ENCODE measurements around the gene DGKZ. TPM values are rescaled to one million over a fixed set of nuclear protein-coding genes. Genes with fewer than 3 reads are reported as not detected.

The DGKZ gene
- total and polyA plus RNA-seq, 2 of the 13 experiments (the other 11 are each of a cell fraction or from before 2014, with no cell fraction given): 15.8 to 20.7 TPM

- H3K4me2 ChIP-seq (ENCODE audit: low read depth, low read length): no peak overlapping the region
- FAIRE-seq: no peak
- H3K4me3 ChIP-seq (replicated peaks in 1 of 3; ENCODE audit: insufficient read depth in 1 of 3, low read depth in 2 of 3, low read length in 3 of 3): no peak overlapping the region
- H3K27ac ChIP-seq (ENCODE audit: extremely low read length, insufficient read depth, low read length): no peak overlapping the region
- H2AFZ ChIP-seq (ENCODE audit: low read length): no peak overlapping the region
- H4K20me1 ChIP-seq (ENCODE audit: insufficient read depth, low read length): no peaks in the 10 kb centered on the region
- no peak overlapping the region for H3K9ac ChIP-seq (ENCODE audit: insufficient read depth, low read depth, low read length)
- CTCF ChIA-PET (ENCODE audit: low intra/inter-chr PET ratio, low total read pairs): no interaction called here
- in situ Hi-C loops (cut with HindIII; ENCODE audit: extremely low pct_ligation_motif_present, low pct_unique_long_range_greater_than_20kb) (no loop called here), intact Hi-C loops (cut with micrococcal nuclease; ENCODE audit: unreplicated experiment) (no loop called here)
- WGBS (ENCODE audit: low lambda C conversion rate): 39% methylated on average over 12 of the region's 13 CpGs
- BruUV-seq (replicated peaks): no TSS peak
- peaks cover 9% of the 10 kb centered on the region for H3K4me1 ChIP-seq (ENCODE audit: insufficient read depth, low read length)
- no peak for ATAC-seq
- no peak for DNase-seq (ENCODE audit: low spot score)
- H3K9me3 ChIP-seq (ENCODE audit: low read length): no peaks in the 10 kb centered on the region
- TF ChIP-seq IRF9 (CRISPR knock-in tag; IDR thresholded peaks at IDR 0.05; ENCODE audit: borderline replicate concordance) (no peak), ZBTB46 (CRISPR knock-in tag; IDR thresholded peaks at IDR 0.05; ENCODE audit: borderline replicate concordance) (no peak)
- no peaks in the 10 kb centered on the region for H3K36me3 ChIP-seq (replicated peaks in 1 of 2; ENCODE audit: control insufficient read depth in 1 of 2, insufficient read depth in 2 of 2, low read length in 2 of 2)
- H3K79me2 ChIP-seq (ENCODE audit: insufficient read depth, low read length): no peaks in the 10 kb centered on the region
- POLR2A ChIA-PET: no interaction called here
- peaks cover 11 to 78% of the 10 kb centered on the region in 2 experiments for H3K27me3 ChIP-seq (ENCODE audit: control insufficient read depth in 1 of 2, insufficient read depth in 2 of 2, low read length in 2 of 2)
These were observed 9.5 kb upstream of the DGKZ start for GRCh38 chr11:46337626-46338345.

- in situ Hi-C loops (cut with HindIII; ENCODE audit: extremely low pct_ligation_motif_present, low pct_unique_long_range_greater_than_20kb): no loop called here
- FAIRE-seq (no peak), ATAC-seq (no peak), DNase-seq (ENCODE audit: low spot score) (no peak)
- Histone ChIP-seq H2AFZ (ENCODE audit: low read length) (no peak overlapping the region), H3K36me3 (replicated peaks in 1 of 2; ENCODE audit: control insufficient read depth in 1 of 2, insufficient read depth in 2 of 2, low read length in 2 of 2) (no peaks in the 10 kb centered on the region), H3K79me2 (ENCODE audit: insufficient read depth, low read length) (no peaks in the 10 kb centered on the region), H3K4me2 (ENCODE audit: low read depth, low read length) (peak overlapping the region; percentile 37; the same call in 1 of the 2 replicates), H3K4me3 (replicated peaks in 1 of 3; ENCODE audit: insufficient read depth in 1 of 3, low read depth in 2 of 3, low read length in 3 of 3) (no peak overlapping the region), H3K9me3 (ENCODE audit: low read length) (no peaks in the 10 kb centered on the region), H4K20me1 (ENCODE audit: insufficient read depth, low read length) (no peaks in the 10 kb centered on the region), H3K4me1 (ENCODE audit: insufficient read depth, low read length) (peaks cover 18% of the 10 kb centered on the region), H3K9ac (ENCODE audit: insufficient read depth, low read depth, low read length) (no peak overlapping the region), H3K27ac (ENCODE audit: extremely low read length, insufficient read depth, low read length) (no peak overlapping the region), H3K27me3 (ENCODE audit: control insufficient read depth in 1 of 2, insufficient read depth in 2 of 2, low read length in 2 of 2) (peaks cover 11 to 71% of the 10 kb centered on the region in 2 experiments)
- WGBS (ENCODE audit: low lambda C conversion rate): 33% methylated on average over 3 of the region's 9 CpGs
- intact Hi-C loops (cut with micrococcal nuclease; ENCODE audit: unreplicated experiment): no loop called here
- TF ChIP-seq HNF4A (CRISPR knock-in tag; IDR thresholded peaks at IDR 0.05): no peak
- TF ChIP-seq FOSL2 (CRISPR knock-in tag; IDR thresholded peaks at IDR 0.05): no peak
- TF ChIP-seq DRAP1 (CRISPR knock-in tag; IDR thresholded peaks at IDR 0.05): no peak
- no peak for TF ChIP-seq ZC3H4 (CRISPR knock-in tag; IDR thresholded peaks at IDR 0.05; ENCODE audit: borderline replicate concordance)
- TF ChIP-seq REL (CRISPR knock-in tag; conservative IDR thresholded peaks at IDR 0.05): no peak
- no peak for TF ChIP-seq ZBTB20 (CRISPR knock-in tag; IDR thresholded peaks at IDR 0.05; ENCODE audit: borderline replicate concordance, low read depth)
- TF ChIP-seq MBNL3 (CRISPR knock-in tag; conservative IDR thresholded peaks at IDR 0.05): no peak
- no peak for TF ChIP-seq HNRNPLL (IDR thresholded peaks at IDR 0.05; ENCODE audit: low read depth, low read length, poor library complexity, severe bottlenecking)
- BruUV-seq (replicated peaks): no TSS peak
- ChIA-PET POLR2A (no interaction called here), CTCF (ENCODE audit: low intra/inter-chr PET ratio, low total read pairs) (no interaction called here)
These were observed 8.7 kb upstream of the DGKZ start for GRCh38 chr11:46338636-46338987.

Measured in HepG2 (cell line).